ENCODE measurements around the gene B4GALT6. TPM values are rescaled to one million over a fixed set of nuclear protein-coding genes. Genes with fewer than 3 reads are reported as not detected.

Gene B4GALT6
- total RNA-seq, 1 experiment from 2014 or later, result 22.4 TPM

DNA sequence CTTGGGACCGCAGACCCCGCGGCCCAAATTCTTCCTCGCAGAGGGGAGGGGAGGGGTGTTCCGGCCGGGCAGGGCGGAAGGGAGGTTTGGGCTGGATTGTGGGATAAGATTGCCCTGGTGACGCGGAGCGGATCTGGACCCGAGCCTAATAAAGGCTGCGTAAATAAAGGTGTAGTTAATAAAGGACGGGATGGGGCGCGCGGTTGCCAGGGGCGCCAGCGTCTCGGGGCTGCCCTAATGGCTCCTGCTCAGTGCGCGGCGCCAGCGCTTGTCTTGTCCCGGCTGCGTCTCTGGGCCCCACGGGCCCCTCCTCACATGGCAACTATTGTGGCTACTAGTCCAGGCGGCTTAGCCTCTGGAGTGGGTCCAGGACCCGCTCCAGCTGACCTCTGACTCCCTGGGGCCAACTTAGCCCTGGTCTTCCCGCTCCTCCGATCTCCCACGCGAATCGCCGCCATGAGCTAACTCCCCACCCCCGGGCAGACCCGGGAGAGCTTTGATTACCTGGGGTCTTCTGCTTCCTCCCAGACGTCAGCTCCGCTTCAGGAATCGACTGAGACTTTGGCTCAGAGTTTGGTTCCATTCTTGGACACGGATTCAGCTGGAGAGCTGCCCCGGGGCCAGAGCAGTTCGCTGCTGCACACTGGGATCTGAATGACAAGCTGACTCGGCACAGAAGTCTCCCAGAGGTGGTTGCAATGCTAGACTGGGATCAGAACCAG is 39.8 kb upstream of the B4GALT6 start:
- peak overlapping the region; percentile 37 for H3K4me3 ChIP-seq (ENCODE audit: low read depth, low read length)
- no peaks in the 10 kb centered on the region for H3K27me3 ChIP-seq (replicated peaks; ENCODE audit: control insufficient read depth, insufficient read depth, low read length)
- BruUV-seq (replicated peaks), result no TSS peak
- TF ChIP-seq, protein P1, sequence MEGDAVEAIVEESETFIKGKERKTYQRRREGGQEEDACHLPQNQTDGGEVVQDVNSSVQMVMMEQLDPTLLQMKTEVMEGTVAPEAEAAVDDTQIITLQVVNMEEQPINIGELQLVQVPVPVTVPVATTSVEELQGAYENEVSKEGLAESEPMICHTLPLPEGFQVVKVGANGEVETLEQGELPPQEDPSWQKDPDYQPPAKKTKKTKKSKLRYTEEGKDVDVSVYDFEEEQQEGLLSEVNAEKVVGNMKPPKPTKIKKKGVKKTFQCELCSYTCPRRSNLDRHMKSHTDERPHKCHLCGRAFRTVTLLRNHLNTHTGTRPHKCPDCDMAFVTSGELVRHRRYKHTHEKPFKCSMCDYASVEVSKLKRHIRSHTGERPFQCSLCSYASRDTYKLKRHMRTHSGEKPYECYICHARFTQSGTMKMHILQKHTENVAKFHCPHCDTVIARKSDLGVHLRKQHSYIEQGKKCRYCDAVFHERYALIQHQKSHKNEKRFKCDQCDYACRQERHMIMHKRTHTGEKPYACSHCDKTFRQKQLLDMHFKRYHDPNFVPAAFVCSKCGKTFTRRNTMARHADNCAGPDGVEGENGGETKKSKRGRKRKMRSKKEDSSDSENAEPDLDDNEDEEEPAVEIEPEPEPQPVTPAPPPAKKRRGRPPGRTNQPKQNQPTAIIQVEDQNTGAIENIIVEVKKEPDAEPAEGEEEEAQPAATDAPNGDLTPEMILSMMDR (IDR thresholded peaks at IDR 0.05; ENCODE audit: insufficient read depth in 1 of 2, low read depth in 1 of 2, low read length in 1 of 2, severe bottlenecking in 1 of 2, unreplicated experiment in 1 of 2), result no peak
- Mint-ChIP-seq H3K36me3 (ENCODE audit: insufficient read depth, unreplicated experiment) (no peaks in the 10 kb centered on the region), H3K27ac (ENCODE audit: unreplicated experiment) (no peak overlapping the region), H3K27me3 (ENCODE audit: insufficient read depth, unreplicated experiment) (no peaks in the 10 kb centered on the region), H3K4me1 (ENCODE audit: low read depth, unreplicated experiment) (no peaks in the 10 kb centered on the region), H3K9me3 (ENCODE audit: unreplicated experiment) (no peaks in the 10 kb centered on the region), H3K4me3 (ENCODE audit: unreplicated experiment) (peak overlapping the region; percentile 74)
- no peaks in the 10 kb centered on the region for H3K4me1 ChIP-seq
- intact Hi-C loops (cut with micrococcal nuclease; ENCODE audit: unreplicated experiment), result loop anchor here (2.0 kb wide), 1 partner anchor 39 kb away; the partner anchor contains the start of gene B4GALT6
- ChIA-PET POLR2A (no interaction called here), CTCF (interaction anchor here (1.2 kb wide), 1 partner anchor 168 kb away, joined by 3 read pairs; no protein-coding TSS in a partner anchor)
- H3K9me3 ChIP-seq, result no peaks in the 10 kb centered on the region
- H3K36me3 ChIP-seq (ENCODE audit: control insufficient read depth, insufficient read depth, low read length), result no peaks in the 10 kb centered on the region
- no peak for DNase-seq

DNA sequence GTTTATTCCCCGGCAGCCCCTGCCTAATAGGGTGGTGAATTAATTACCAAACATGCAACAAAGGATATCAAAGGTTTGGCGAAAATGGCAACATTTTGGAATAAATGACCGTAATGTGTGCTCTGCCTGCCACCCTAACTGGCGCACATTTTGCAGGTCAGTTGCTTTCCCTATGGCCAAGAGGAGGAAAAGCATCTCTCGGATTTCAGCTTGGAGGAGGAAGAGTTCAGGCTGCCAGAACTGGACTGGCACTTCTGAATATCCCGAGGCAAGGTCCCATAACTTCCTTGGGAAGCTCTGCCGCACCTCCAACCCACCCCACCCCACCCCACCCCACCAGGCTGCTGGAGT is 39.2 kb upstream of the B4GALT6 start:
- CTCF ChIA-PET, result interaction anchor here (0.6 kb wide), 1 partner anchor 1024 kb away, joined by 3 read pairs; no protein-coding TSS in a partner anchor
- Mint-ChIP-seq H3K9me3 (ENCODE audit: unreplicated experiment) (no peaks in the 10 kb centered on the region), H3K36me3 (ENCODE audit: insufficient read depth, unreplicated experiment) (no peaks in the 10 kb centered on the region), H3K4me1 (ENCODE audit: low read depth, unreplicated experiment) (no peaks in the 10 kb centered on the region), H3K27ac (ENCODE audit: unreplicated experiment) (no peak overlapping the region), H3K4me3 (ENCODE audit: unreplicated experiment) (peak overlapping the region; percentile 74), H3K27me3 (ENCODE audit: insufficient read depth, unreplicated experiment) (no peaks in the 10 kb centered on the region)
- intact Hi-C loops (cut with micrococcal nuclease; ENCODE audit: unreplicated experiment), result loop anchor here (2.0 kb wide), 1 partner anchor 39 kb away; the partner anchor contains the start of gene B4GALT6
- Histone ChIP-seq H3K4me3 (ENCODE audit: low read depth, low read length) (peak overlapping the region; percentile 37), H3K27me3 (replicated peaks; ENCODE audit: control insufficient read depth, insufficient read depth, low read length) (no peaks in the 10 kb centered on the region), H3K4me1 (no peaks in the 10 kb centered on the region), H3K9me3 (no peaks in the 10 kb centered on the region), H3K36me3 (ENCODE audit: control insufficient read depth, insufficient read depth, low read length) (no peaks in the 10 kb centered on the region)
- POLR2A ChIA-PET, result no interaction called here
- BruUV-seq (replicated peaks), result no TSS peak
- DNase-seq, result no peak
- TF ChIP-seq, protein P1 (IDR thresholded peaks at IDR 0.05; ENCODE audit: insufficient read depth in 1 of 2, low read depth in 1 of 2, low read length in 1 of 2, severe bottlenecking in 1 of 2, unreplicated experiment in 1 of 2), result no peak

DNA sequence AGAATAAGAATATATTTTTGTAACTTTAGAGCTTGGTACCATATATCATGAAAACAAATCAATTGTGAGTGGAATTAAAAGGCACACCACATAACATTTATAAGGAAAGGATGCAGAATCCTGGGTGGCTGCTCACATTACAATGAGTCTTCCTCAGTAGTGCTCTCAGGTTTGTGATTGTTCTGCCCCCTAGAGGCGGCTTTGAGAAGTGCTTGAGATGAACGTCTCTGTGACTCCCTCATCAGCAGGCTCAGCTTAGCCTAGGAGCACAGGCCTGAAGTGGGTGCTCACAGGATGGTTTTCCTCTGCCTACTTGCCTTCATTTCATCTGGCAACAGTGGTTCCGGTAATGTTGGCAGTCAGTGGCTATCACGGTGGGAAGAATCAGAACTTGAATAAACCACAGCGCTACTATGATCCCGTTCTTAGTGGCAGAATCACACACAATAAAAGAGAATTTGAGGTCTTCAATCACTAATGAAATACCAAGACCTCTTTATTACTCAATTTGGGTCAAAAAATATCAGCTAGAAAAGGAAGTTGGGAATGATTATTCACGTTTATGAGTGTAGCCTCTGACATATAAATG is 38.1 kb upstream of the B4GALT6 start:
- H3K4me1 ChIP-seq, result no peaks in the 10 kb centered on the region
- no peaks in the 10 kb centered on the region for H3K36me3 ChIP-seq (ENCODE audit: control insufficient read depth, insufficient read depth, low read length)
- BruUV-seq (replicated peaks), result no TSS peak
- no peaks in the 10 kb centered on the region for H3K9me3 Mint-ChIP-seq (ENCODE audit: unreplicated experiment)
- H3K9me3 ChIP-seq, result no peaks in the 10 kb centered on the region
- peak; percentile 54 to 65 for DNase-seq
- TF ChIP-seq, protein P1 (IDR thresholded peaks at IDR 0.05; ENCODE audit: insufficient read depth in 1 of 2, low read depth in 1 of 2, low read length in 1 of 2, severe bottlenecking in 1 of 2, unreplicated experiment in 1 of 2), result peak; percentile 45 to 49
- ChIA-PET POLR2A (no interaction called here), CTCF (no interaction called here)
- intact Hi-C loops (cut with micrococcal nuclease; ENCODE audit: unreplicated experiment), result loop anchor here (1.0 to 2.0 kb wide), 2 partner anchors 38 to 166 kb away; partner anchors contain the start of gene B4GALT6
- H3K27ac Mint-ChIP-seq (ENCODE audit: unreplicated experiment), result no peak overlapping the region
- H3K4me1 Mint-ChIP-seq (ENCODE audit: low read depth, unreplicated experiment), result no peaks in the 10 kb centered on the region
- H3K4me3 ChIP-seq (ENCODE audit: low read depth, low read length), result no peak overlapping the region
- no peaks in the 10 kb centered on the region for H3K36me3 Mint-ChIP-seq (ENCODE audit: insufficient read depth, unreplicated experiment)
- H3K27me3 Mint-ChIP-seq (ENCODE audit: insufficient read depth, unreplicated experiment), result no peaks in the 10 kb centered on the region
- H3K4me3 Mint-ChIP-seq (ENCODE audit: unreplicated experiment), result no peak overlapping the region
- no peaks in the 10 kb centered on the region for H3K27me3 ChIP-seq (replicated peaks; ENCODE audit: control insufficient read depth, insufficient read depth, low read length)

Data from Caco-2 (cell line).